Measurements from ENCODE around the gene LYPD1. TPM values are rescaled to one million over a fixed set of nuclear protein-coding genes. Genes with fewer than 3 reads are reported as not detected.

The LYPD1 gene
- total and polyA plus RNA-seq, 9 of the 15 experiments (the other 6 are each of a cell fraction or from before 2014, with no cell fraction given): not detected

GRCh38 chr2:132691556-132691955 is 21.6 kb upstream of the LYPD1 start:
- Histone ChIP-seq H3K79me2 (ENCODE audit: control insufficient read depth, insufficient read depth, low read length) (no peaks in the 10 kb centered on the region), H3K9ac (ENCODE audit: insufficient read depth in 1 of 2, low read depth in 2 of 2, low read length in 2 of 2) (no peak overlapping the region), H2AFZ (ENCODE audit: low read depth, low read length) (no peak overlapping the region), H3K4me2 (ENCODE audit: insufficient read depth, low read length) (no peak overlapping the region), H3K4me1 (replicated peaks in 1 of 2; ENCODE audit: control insufficient read depth in 2 of 2, insufficient read depth in 2 of 2, low read length in 2 of 2) (no peaks in the 10 kb centered on the region), H3K36me3 (ENCODE audit: control insufficient read depth, insufficient read depth, low read length) (no peaks in the 10 kb centered on the region), H3K4me3 (no peak overlapping the region), H3K27ac (ENCODE audit: extremely low read depth, low read depth, low read length) (no peak overlapping the region), H3K9me1 (ENCODE audit: control insufficient read depth, insufficient read depth, low read length) (no peaks in the 10 kb centered on the region), H3K9me3 (replicated peaks; ENCODE audit: control insufficient read depth, insufficient read depth, low read depth, low read length) (no peaks in the 10 kb centered on the region), H3K27me3 (ENCODE audit: control insufficient read depth in 2 of 2, insufficient read depth in 2 of 2, low read length in 2 of 2) (no peaks in the 10 kb centered on the region), H4K20me1 (replicated peaks; ENCODE audit: control insufficient read depth, insufficient read depth, low read length) (no peaks in the 10 kb centered on the region)
- FAIRE-seq (no peak), DNase-seq (ENCODE audit: extremely low read depth in 1 of 4, low spot score in 3 of 4) (no peak), ATAC-seq (no peak)
- CTCF ChIA-PET (ENCODE audit: low intra/inter-chr PET ratio): no interaction called here
- intact Hi-C loops (cut with micrococcal nuclease) (no loop called here), in situ Hi-C loops (cut with MboI) (no loop called here)
- BruUV-seq (replicated peaks): no TSS peak
- WGBS (ENCODE audit: insufficient coverage, low coverage, missing lambda C conversion rate): 0% methylated on average over 4 of the region's 4 CpGs
- TF ChIP-seq ZNF24 (IDR thresholded peaks at IDR 0.05): no peak
- peak; percentile 26; the same call in 1 of the 2 replicates for TF ChIP-seq PKNOX1 (IDR thresholded peaks at IDR 0.05)
- POLR2A ChIA-PET: no interaction called here

DNA sequence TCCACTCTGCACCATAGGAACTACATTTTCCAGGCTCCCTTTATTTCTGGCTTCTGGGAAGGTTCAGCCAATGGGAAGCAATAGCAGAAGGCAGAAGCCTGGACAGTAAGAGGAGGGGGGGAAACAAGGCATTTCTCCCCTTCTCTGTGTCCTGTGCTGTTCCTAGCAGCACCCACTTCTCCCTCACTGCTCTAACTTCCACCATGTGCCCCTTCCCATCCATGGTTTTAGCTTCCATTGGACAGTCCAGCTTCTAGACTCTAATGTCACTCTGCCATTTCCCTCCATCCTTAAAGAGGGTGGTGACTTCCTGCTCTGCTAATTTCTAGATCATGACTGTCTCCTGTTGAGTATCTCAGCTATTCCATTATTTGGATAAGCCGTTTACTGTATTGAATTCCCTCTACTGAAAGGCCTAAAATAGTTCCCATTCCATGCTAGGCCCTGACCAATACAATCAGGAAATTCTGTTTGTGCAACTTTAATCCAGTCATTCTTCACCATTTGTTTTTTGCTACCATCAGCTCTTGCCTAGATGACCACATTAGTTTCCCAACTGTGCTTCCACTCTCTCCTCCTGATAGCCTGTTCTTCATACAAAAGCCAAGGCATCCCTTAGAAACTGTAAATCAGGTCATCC is 20.8 kb upstream of the LYPD1 start:
- no peak overlapping the region for H2AFZ ChIP-seq (ENCODE audit: low read depth, low read length)
- TF ChIP-seq, protein P1, sequence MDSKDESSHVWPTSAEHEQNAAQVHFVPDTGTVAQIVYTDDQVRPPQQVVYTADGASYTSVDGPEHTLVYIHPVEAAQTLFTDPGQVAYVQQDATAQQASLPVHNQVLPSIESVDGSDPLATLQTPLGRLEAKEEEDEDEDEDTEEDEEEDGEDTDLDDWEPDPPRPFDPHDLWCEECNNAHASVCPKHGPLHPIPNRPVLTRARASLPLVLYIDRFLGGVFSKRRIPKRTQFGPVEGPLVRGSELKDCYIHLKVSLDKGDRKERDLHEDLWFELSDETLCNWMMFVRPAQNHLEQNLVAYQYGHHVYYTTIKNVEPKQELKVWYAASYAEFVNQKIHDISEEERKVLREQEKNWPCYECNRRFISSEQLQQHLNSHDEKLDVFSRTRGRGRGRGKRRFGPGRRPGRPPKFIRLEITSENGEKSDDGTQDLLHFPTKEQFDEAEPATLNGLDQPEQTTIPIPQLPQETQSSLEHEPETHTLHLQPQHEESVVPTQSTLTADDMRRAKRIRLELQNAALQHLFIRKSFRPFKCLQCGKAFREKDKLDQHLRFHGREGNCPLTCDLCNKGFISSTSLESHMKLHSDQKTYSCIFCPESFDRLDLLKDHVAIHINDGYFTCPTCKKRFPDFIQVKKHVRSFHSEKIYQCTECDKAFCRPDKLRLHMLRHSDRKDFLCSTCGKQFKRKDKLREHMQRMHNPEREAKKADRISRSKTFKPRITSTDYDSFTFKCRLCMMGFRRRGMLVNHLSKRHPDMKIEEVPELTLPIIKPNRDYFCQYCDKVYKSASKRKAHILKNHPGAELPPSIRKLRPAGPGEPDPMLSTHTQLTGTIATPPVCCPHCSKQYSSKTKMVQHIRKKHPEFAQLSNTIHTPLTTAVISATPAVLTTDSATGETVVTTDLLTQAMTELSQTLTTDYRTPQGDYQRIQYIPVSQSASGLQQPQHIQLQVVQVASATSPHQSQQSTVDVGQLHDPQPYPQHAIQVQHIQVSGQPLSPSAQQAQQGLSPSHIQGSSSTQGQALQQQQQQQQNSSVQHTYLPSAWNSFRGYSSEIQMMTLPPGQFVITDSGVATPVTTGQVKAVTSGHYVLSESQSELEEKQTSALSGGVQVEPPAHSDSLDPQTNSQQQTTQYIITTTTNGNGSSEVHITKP (IDR thresholded peaks at IDR 0.05; ENCODE audit: partially characterized antibody): peak; percentile 45
- no peak for TF ChIP-seq FUS (optimal IDR thresholded peaks at IDR 0.05; ENCODE audit: low read depth, low read length)
- no peak overlapping the region for H3K4me3 ChIP-seq
- H3K79me2 ChIP-seq (ENCODE audit: control insufficient read depth, insufficient read depth, low read length): no peaks in the 10 kb centered on the region
- in situ Hi-C loops (cut with MboI): no loop called here
- 0% methylated on average over 1 of the region's 1 CpG for WGBS (ENCODE audit: insufficient coverage, low coverage, missing lambda C conversion rate)
- intact Hi-C loops (cut with micrococcal nuclease): no loop called here
- no peaks in the 10 kb centered on the region for H3K4me1 ChIP-seq (replicated peaks in 1 of 2; ENCODE audit: control insufficient read depth in 2 of 2, insufficient read depth in 2 of 2, low read length in 2 of 2)
- DNase-seq (ENCODE audit: extremely low read depth in 1 of 4, low spot score in 3 of 4) (no peak), FAIRE-seq (no peak), ATAC-seq (no peak)
- no TSS peak for BruUV-seq (replicated peaks)
- ChIA-PET POLR2A (interaction anchor here (0.7 kb wide), 1 partner anchor 13 kb away, joined by 3 read pairs; no protein-coding TSS in a partner anchor), CTCF (ENCODE audit: low intra/inter-chr PET ratio) (no interaction called here)
- H3K27ac ChIP-seq (ENCODE audit: extremely low read depth, low read depth, low read length): no peak overlapping the region
- no peaks in the 10 kb centered on the region for H3K36me3 ChIP-seq (ENCODE audit: control insufficient read depth, insufficient read depth, low read length)
- no peak overlapping the region for H3K4me2 ChIP-seq (ENCODE audit: insufficient read depth, low read length)
- no peak overlapping the region for H3K9ac ChIP-seq (ENCODE audit: insufficient read depth in 1 of 2, low read depth in 2 of 2, low read length in 2 of 2)
- H3K27me3 ChIP-seq (ENCODE audit: control insufficient read depth in 2 of 2, insufficient read depth in 2 of 2, low read length in 2 of 2): no peaks in the 10 kb centered on the region
- no peaks in the 10 kb centered on the region for H3K9me1 ChIP-seq (ENCODE audit: control insufficient read depth, insufficient read depth, low read length)
- H4K20me1 ChIP-seq (replicated peaks; ENCODE audit: control insufficient read depth, insufficient read depth, low read length): no peaks in the 10 kb centered on the region
- no peaks in the 10 kb centered on the region for H3K9me3 ChIP-seq (replicated peaks; ENCODE audit: control insufficient read depth, insufficient read depth, low read depth, low read length)
